HepG2 (cell line): ENCODE measurements around the gene PPP4C. TPM values are rescaled to one million over a fixed set of nuclear protein-coding genes. Genes with fewer than 3 reads are reported as not detected.

ENCODE experiments used
- CEBPB ChIP-seq: IDR thresholded peaks from 2 replicates; pipeline ENCODE4 v1.6.1; 2011; ENCODE audit warnings: low read depth, low read length, improper control_type of control experiment, borderline replicate concordance
- EP300 ChIP-seq, 3 experiments: sonication (generic) in 1 of 3; formaldehyde crosslinking in 1 of 3; IDR thresholded peaks; 2 replicates each; pipeline versions ENCODE4 v1.5.1 to v1.6.1; 2011 to 2020; ENCODE audit warnings: low read depth in 2 of 3, low read length in 2 of 3, borderline replicate concordance in 1 of 3, improper control_type of control experiment in 1 of 3, mild to moderate bottlenecking in 1 of 3, missing genetic modification reagents in 1 of 3, moderate library complexity in 1 of 3
- GMEB2 ChIP-seq: IDR thresholded peaks from 2 replicates; pipeline ENCODE4 v1.6.1; 2016; ENCODE audit warnings: missing biosample characterization, missing genetic modification reagents, low read depth
- KMT2A ChIP-seq: sonication (generic); formaldehyde crosslinking; IDR thresholded peaks from 2 replicates; pipeline ENCODE4 v1.4.0; 2020; ENCODE audit warnings: missing genetic modification reagents
- MAX ChIP-seq: IDR thresholded peaks from 2 replicates; pipeline ENCODE4 v1.6.1; 2012; ENCODE audit warnings: inconsistent platforms
- MEIS2 ChIP-seq: sonication (generic); formaldehyde crosslinking; IDR thresholded peaks from 2 replicates; pipeline ENCODE4 v1.9.0; 2021; ENCODE audit warnings: mild to moderate bottlenecking, missing genetic modification reagents
- PBX2 ChIP-seq: IDR thresholded peaks from 2 replicates; pipeline ENCODE4 v1.6.1; 2016; ENCODE audit warnings: control low read depth
- PHF21A ChIP-seq: sonication (generic); formaldehyde crosslinking; IDR thresholded peaks from 2 replicates; pipeline ENCODE4 v1.5.0; 2020; ENCODE audit warnings: mild to moderate bottlenecking, missing genetic modification reagents
- TOPORS ChIP-seq: sonication (generic); formaldehyde crosslinking; IDR thresholded peaks from 2 replicates; pipeline ENCODE4 v1.8.0; 2023; ENCODE audit warnings: mild to moderate bottlenecking, missing genetic modification reagents
- UBTF ChIP-seq: sonication (generic); formaldehyde crosslinking; IDR thresholded peaks from 2 replicates; pipeline ENCODE4 v1.4.0; 2020; ENCODE audit warnings: mild to moderate bottlenecking, missing genetic modification reagents
- ZNF274 ChIP-seq: sonication (generic); formaldehyde crosslinking; IDR thresholded peaks from 2 replicates; pipeline ENCODE4 v1.5.1; 2020; ENCODE audit warnings: mild to moderate bottlenecking, missing genetic modification reagents
- ZNF629 ChIP-seq: sonication (generic); formaldehyde crosslinking; conservative IDR thresholded peaks from 2 replicates; pipeline ENCODE4 v1.5.0; 2020; ENCODE audit warnings: missing genetic modification reagents
- ZNF782 ChIP-seq: sonication (generic); formaldehyde crosslinking; IDR thresholded peaks from 2 replicates; pipeline ENCODE4 v1.4.0; 2020; ENCODE audit warnings: missing genetic modification reagents, mild to moderate bottlenecking, borderline replicate concordance
- polyA plus RNA-seq, 8 experiments: library from polyadenylated mRNA; depleted of rRNA in 3 of 8; stranded (reverse) in 7 of 8; unstranded in 1 of 8; fragments of >200 nt; fragmentation: Illumina TruSeq in 4 of 8; extraction: Trizol in 4 of 8; gene quantifications; 2 replicates each; pipeline versions ENCODE4 v1.2.1 to v1.2.3, GENCODE V29; 2011 to 2016; ENCODE audit warnings: low read depth in 4 of 8, missing spikeins in 1 of 8, mixed read lengths in 1 of 8; ENCODE audit not compliant: insufficient read depth in 1 of 8
- total RNA-seq, 5 experiments: library from RNA; depleted of rRNA; stranded (reverse); fragments of >200 nt; fragmentation: Illumina TruSeq; extraction: Trizol; gene quantifications; 2 replicates each; pipeline ENCODE4 v1.2.3, GENCODE V29; 2016; ENCODE audit warnings: low read depth in 1 of 5
- TF ChIP-seq, protein P1 (sequence below): sonication (generic); formaldehyde crosslinking; IDR thresholded peaks from 2 replicates; pipeline ENCODE4 v1.9.0; 2022; ENCODE audit warnings: low read depth, missing genetic modification reagents
- TF ChIP-seq, protein P2 (sequence below): IDR thresholded peaks from 2 replicates; pipeline ENCODE4 v1.6.1; 2016; ENCODE audit warnings: mild to moderate bottlenecking
- TF ChIP-seq, protein P3 (sequence below): sonication (generic); formaldehyde crosslinking; IDR thresholded peaks from 2 replicates; pipeline ENCODE4 v1.8.0; 2023; ENCODE audit warnings: mild to moderate bottlenecking, missing genetic modification reagents

The PPP4C gene
- total and polyA plus RNA-seq, 2 of the 13 experiments (the other 11 are each of a cell fraction or from before 2014, with no cell fraction given): 176 to 220 TPM

DNA sequence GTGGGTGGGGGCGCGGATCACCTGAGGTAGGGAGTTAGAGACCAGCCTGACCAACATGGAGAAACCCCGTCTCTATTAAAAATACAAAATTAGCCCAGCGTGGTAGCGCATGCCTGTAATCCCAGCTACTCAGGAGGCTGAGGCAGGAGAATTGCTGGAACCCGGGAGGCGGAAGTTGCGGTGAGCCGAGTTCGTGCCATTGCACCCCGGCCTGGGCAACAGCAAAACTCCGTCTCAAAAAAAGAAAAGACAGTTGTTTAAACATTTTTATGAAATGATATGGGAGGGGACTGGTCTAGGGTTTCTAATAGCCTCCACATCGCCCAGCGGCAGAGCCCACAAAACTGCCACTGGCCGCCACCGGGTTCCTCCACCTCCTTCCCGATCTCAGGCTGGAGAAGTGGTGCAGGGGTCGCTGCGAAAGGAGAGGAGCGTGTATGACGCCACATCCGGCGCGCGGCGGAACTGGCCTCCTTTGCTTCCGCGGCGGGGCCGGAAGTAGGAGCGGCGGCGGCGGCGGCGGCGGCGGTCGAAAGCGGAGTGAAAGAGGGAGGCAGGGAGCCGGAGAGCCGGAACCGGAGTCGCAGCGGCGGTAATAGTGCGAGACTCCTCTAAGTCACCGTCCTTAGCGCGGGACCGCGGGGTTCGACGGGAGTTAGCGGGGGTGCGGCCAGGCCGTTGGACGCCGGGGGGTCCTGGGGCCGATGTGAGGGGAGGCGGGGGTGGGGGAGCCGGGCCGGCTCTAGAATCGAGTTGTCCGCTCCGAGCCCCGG, at the start of gene PPP4C (continued):
- TF ChIP-seq UBTF (CRISPR knock-in tag): peak; percentile 66
- peak; percentile 59 for TF ChIP-seq MEIS2 (CRISPR knock-in tag)
- TF ChIP-seq PBX2: no peak
- TF ChIP-seq, protein P1, sequence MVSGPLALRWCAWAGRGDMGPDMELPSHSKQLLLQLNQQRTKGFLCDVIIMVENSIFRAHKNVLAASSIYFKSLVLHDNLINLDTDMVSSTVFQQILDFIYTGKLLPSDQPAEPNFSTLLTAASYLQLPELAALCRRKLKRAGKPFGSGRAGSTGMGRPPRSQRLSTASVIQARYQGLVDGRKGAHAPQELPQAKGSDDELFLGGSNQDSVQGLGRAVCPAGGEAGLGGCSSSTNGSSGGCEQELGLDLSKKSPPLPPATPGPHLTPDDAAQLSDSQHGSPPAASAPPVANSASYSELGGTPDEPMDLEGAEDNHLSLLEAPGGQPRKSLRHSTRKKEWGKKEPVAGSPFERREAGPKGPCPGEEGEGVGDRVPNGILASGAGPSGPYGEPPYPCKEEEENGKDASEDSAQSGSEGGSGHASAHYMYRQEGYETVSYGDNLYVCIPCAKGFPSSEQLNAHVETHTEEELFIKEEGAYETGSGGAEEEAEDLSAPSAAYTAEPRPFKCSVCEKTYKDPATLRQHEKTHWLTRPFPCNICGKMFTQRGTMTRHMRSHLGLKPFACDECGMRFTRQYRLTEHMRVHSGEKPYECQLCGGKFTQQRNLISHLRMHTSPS (CRISPR knock-in tag): no peak
- TF ChIP-seq TOPORS: peak; percentile 88
- peak; percentile 54; the same call in 1 of the 2 replicates for TF ChIP-seq PHF21A
- TF ChIP-seq KMT2A (CRISPR knock-in tag): peak; percentile 67
- TF ChIP-seq ZNF274 (CRISPR knock-in tag): peak; percentile 73; the same call in 1 of the 2 replicates
- TF ChIP-seq ZNF629 (CRISPR knock-in tag): no peak
- TF ChIP-seq ZNF782 (CRISPR knock-in tag): no peak
- TF ChIP-seq MAX: peak; percentile 55; the same call in 1 of the 2 replicates
- TF ChIP-seq, protein P2, sequence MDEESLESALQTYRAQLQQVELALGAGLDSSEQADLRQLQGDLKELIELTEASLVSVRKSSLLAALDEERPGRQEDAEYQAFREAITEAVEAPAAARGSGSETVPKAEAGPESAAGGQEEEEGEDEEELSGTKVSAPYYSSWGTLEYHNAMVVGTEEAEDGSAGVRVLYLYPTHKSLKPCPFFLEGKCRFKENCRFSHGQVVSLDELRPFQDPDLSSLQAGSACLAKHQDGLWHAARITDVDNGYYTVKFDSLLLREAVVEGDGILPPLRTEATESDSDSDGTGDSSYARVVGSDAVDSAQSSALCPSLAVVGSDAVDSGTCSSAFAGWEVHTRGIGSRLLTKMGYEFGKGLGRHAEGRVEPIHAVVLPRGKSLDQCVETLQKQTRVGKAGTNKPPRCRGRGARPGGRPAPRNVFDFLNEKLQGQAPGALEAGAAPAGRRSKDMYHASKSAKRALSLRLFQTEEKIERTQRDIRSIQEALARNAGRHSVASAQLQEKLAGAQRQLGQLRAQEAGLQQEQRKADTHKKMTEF (CRISPR knock-in tag): peak; percentile 75; the same call in 1 of the 2 replicates
- TF ChIP-seq, protein P3, sequence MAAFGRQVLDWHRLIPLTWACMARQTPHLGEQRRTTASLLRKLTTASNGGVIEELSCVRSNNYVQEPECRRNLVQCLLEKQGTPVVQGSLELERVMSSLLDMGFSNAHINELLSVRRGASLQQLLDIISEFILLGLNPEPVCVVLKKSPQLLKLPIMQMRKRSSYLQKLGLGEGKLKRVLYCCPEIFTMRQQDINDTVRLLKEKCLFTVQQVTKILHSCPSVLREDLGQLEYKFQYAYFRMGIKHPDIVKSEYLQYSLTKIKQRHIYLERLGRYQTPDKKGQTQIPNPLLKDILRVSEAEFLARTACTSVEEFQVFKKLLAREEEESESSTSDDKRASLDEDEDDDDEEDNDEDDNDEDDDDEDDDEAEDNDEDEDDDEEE (CRISPR knock-in tag): peak; percentile 86
- peak; percentile 59; the same call in 1 of the 2 replicates for TF ChIP-seq GMEB2 (CRISPR knock-in tag)
- TF ChIP-seq CEBPB: peak; percentile 20; the same call in 1 of the 2 replicates
- TF ChIP-seq EP300 (IDR thresholded peaks at IDR 0.05; ENCODE audit: low read depth in 2 of 2, low read length in 2 of 2): peak in 1 of 2 experiments; percentile 9; a peak in 1 of 4 replicates
- TF ChIP-seq EP300 (CRISPR knock-in tag; IDR thresholded peaks at IDR 0.05; ENCODE audit: borderline replicate concordance): no peak
